AG09309 (cell line): ENCODE data around the gene DCAF8.

Experiments
- DNase-seq: peaks from one replicate; pipeline ENCODE4 v3.0.0-alpha.2; 2010; ENCODE audit warnings: low read depth
- H3K4me3 ChIP-seq: 2 replicates; pipeline ENCODE4 v1.5.1; 2011; ENCODE audit warnings: mild to moderate bottlenecking, low read depth, low read length, moderate library complexity; ENCODE audit not compliant: control insufficient read depth
- TF ChIP-seq, protein P1 (sequence below): IDR thresholded peaks from 2 replicates; pipeline ENCODE4 v1.5.1; 2011; ENCODE audit warnings: mild to moderate bottlenecking, low read depth, low read length, inconsistent platforms; ENCODE audit not compliant: insufficient read depth, control insufficient read depth; ENCODE audit errors: missing control alignments

DCAF8 gene

GRCh38 chr1:160197231-160197630 is 65.1 kb downstream of the DCAF8 start:
- TF ChIP-seq, protein P1, sequence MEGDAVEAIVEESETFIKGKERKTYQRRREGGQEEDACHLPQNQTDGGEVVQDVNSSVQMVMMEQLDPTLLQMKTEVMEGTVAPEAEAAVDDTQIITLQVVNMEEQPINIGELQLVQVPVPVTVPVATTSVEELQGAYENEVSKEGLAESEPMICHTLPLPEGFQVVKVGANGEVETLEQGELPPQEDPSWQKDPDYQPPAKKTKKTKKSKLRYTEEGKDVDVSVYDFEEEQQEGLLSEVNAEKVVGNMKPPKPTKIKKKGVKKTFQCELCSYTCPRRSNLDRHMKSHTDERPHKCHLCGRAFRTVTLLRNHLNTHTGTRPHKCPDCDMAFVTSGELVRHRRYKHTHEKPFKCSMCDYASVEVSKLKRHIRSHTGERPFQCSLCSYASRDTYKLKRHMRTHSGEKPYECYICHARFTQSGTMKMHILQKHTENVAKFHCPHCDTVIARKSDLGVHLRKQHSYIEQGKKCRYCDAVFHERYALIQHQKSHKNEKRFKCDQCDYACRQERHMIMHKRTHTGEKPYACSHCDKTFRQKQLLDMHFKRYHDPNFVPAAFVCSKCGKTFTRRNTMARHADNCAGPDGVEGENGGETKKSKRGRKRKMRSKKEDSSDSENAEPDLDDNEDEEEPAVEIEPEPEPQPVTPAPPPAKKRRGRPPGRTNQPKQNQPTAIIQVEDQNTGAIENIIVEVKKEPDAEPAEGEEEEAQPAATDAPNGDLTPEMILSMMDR, result no peak
- DNase-seq, result no peak
- H3K4me3 ChIP-seq, result no peak overlapping the region

- DNase-seq, result no peak
- no peak overlapping the region for H3K4me3 ChIP-seq
These were observed 66.2 kb downstream of the DCAF8 start for GRCh38 chr1:160196143-160196542.

DNA sequence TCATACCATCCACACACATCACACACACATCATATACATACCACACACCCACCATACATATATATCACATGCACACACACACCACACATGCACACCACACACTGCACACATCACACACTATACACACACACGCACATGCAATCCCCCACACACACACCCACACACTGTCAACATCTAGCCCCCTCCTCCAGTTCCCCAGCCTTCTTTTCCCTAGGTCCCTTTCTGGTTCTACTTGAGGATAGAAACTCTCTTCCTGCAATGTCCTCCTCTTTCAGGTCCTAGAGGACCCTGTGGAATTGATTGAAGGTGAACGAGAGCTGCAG is 67.7 kb downstream of the DCAF8 start:
- no peak overlapping the region for H3K4me3 ChIP-seq
- TF ChIP-seq, protein P1, result no peak
- DNase-seq, result no peak

More at GRCh38 chr1:160196143-160196542, 66.2 kb downstream of the DCAF8 start:
- TF ChIP-seq, protein P1, result no peak

GRCh38 chr1:160193832-160194736 is 68.3 kb downstream of the DCAF8 start:
- TF ChIP-seq, protein P1, result no peak
- H3K4me3 ChIP-seq, result no peak overlapping the region
- no peak for DNase-seq

DNA sequence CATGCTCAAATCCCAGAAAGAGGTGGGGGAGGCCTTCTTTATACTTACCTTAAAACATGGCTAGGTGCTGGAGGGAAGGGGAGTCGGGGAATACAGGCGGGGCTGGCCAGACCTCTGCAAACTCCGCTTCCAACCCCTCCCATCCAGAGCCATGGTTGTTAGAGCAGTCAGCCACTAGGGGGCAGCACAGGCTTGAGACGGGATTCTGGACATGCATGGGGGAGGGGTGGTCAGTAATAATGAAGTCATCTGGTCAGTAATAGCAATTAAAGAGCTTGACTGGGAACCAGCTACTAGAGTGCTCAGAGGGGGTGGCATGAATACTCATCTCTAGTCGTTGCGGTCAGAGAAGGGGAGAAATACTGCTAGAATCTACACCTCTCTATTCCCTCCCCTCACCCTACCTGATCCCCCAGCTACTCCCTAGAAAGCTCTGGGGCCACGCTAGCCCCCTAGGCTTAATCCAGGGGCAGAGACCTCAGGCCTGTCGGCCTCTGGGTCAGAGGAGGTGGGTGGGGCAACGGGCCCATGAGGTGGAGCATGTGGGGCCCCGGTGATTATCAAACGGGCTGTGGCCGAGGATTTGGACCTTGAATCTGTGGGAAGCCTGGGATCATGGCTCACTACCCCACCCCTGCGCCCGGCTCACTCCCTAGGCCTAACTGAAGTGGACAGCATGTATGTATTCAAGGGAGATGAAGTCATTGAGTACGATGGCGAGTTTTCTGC is 69.1 kb downstream of the DCAF8 start:
- DNase-seq, result peak; percentile 72
- TF ChIP-seq, protein P1, result peak; percentile 97
- no peak overlapping the region for H3K4me3 ChIP-seq

- TF ChIP-seq, protein P1, result no peak
- H3K4me3 ChIP-seq, result no peak overlapping the region
- no peak for DNase-seq
These were observed 70.1 kb downstream of the DCAF8 start for GRCh38 chr1:160192234-160192633.
